ENCODE results near the gene USP28.
"Not testable (repeated sequence)": the region's sequence is repeated elsewhere in the genome, so short reads cannot be mapped to it uniquely, and the experiment has no call there.

Gene USP28

GRCh38 chr11:113875234-113876073 is at the start of gene USP28:
Gene USP28, minus strand, starts transcription at chr11:113875572. Its CDS starts 71 bp downstream, at chr11:113875501.
- peak; percentile 84 for DNase-seq (ENCODE audit: low read depth)
- TF ChIP-seq CTCF (IDR thresholded peaks at IDR 0.05; ENCODE audit: low read depth, low read length, missing control alignments): peak; percentile 5
- in situ Hi-C loops (cut with HindIII; ENCODE audit: low sequenced_read_pairs): no loop called here
- peak within 1 kb of the TSS; percentile 79 for H3K4me3 ChIP-seq (ENCODE audit: low read depth, low read length)

GRCh38 chr11:113923572-113923971 is 48.2 kb upstream of the USP28 start:
- no peak overlapping the region for H3K4me3 ChIP-seq (ENCODE audit: low read depth, low read length)
- no peak for DNase-seq (ENCODE audit: low read depth)
- no peak for TF ChIP-seq CTCF (IDR thresholded peaks at IDR 0.05; ENCODE audit: low read depth, low read length, missing control alignments)
- in situ Hi-C loops (cut with HindIII; ENCODE audit: low sequenced_read_pairs): no loop called here

- DNase-seq (ENCODE audit: low read depth); in situ Hi-C loops (cut with HindIII; ENCODE audit: low sequenced_read_pairs); H3K4me3 ChIP-seq (ENCODE audit: low read depth, low read length): not testable (repeated sequence)
Measured at GRCh38 chr11:113911491-113911890, 36.1 kb upstream of the USP28 start.

- TF ChIP-seq CTCF (IDR thresholded peaks at IDR 0.05; ENCODE audit: low read depth, low read length, missing control alignments): no peak
- in situ Hi-C loops (cut with HindIII; ENCODE audit: low sequenced_read_pairs): loop anchor here (5.0 kb wide), 1 partner anchor 354 kb away; no protein-coding TSS in a partner anchor
- H3K4me3 ChIP-seq (ENCODE audit: low read depth, low read length): no peak overlapping the region
- DNase-seq (ENCODE audit: low read depth): no peak
Measured at GRCh38 chr11:113908098-113908497, 32.7 kb upstream of the USP28 start.

- TF ChIP-seq CTCF (IDR thresholded peaks at IDR 0.05; ENCODE audit: low read depth, low read length, missing control alignments): no peak
- in situ Hi-C loops (cut with HindIII; ENCODE audit: low sequenced_read_pairs): loop anchor here (5.0 kb wide), 1 partner anchor 355 kb away; no protein-coding TSS in a partner anchor
- DNase-seq (ENCODE audit: low read depth): no peak
- H3K4me3 ChIP-seq (ENCODE audit: low read depth, low read length): no peak overlapping the region
Measured at GRCh38 chr11:113907681-113908080, 32.3 kb upstream of the USP28 start.

- no peak for TF ChIP-seq CTCF (IDR thresholded peaks at IDR 0.05; ENCODE audit: low read depth, low read length, missing control alignments)
- no peak for DNase-seq (ENCODE audit: low read depth)
- H3K4me3 ChIP-seq (ENCODE audit: low read depth, low read length): no peak overlapping the region
- in situ Hi-C loops (cut with HindIII; ENCODE audit: low sequenced_read_pairs): loop anchor here (5.0 kb wide), 1 partner anchor 355 kb away; no protein-coding TSS in a partner anchor
Measured at GRCh38 chr11:113907152-113907551, 31.8 kb upstream of the USP28 start.

- TF ChIP-seq CTCF (IDR thresholded peaks at IDR 0.05; ENCODE audit: low read depth, low read length, missing control alignments): no peak
- in situ Hi-C loops (cut with HindIII; ENCODE audit: low sequenced_read_pairs): loop anchor here (5.0 kb wide), 1 partner anchor 356 kb away; no protein-coding TSS in a partner anchor
- DNase-seq (ENCODE audit: low read depth): no peak
- H3K4me3 ChIP-seq (ENCODE audit: low read depth, low read length): no peak overlapping the region
Measured at GRCh38 chr11:113906516-113906915, 31.1 kb upstream of the USP28 start.

All from astrocyte of the cerebellum (primary cell).